Mesenchymal stem cell (in vitro differentiated cells and primary cell): Measurements from ENCODE around the gene TNRC6A.

ENCODE experiments used
- DNase-seq: peaks from one replicate; pipeline ENCODE4 v3.0.0-alpha.2; 2013
- H2AFZ ChIP-seq: one replicate; pipeline ENCODE4 v1.6.1; 2013; ENCODE audit warnings: low read depth, mild to moderate bottlenecking, control low read depth, inconsistent platforms, low read length, moderate library complexity
- H2AK5ac ChIP-seq: 2 replicates; pipeline ENCODE4 v1.6.1; 2013; ENCODE audit warnings: low read length, moderate library complexity, mild to moderate bottlenecking, inconsistent platforms; ENCODE audit not compliant: severe bottlenecking
- H2BK120ac ChIP-seq: one replicate; pipeline ENCODE4 v1.6.1; 2013; ENCODE audit warnings: low read depth, mild to moderate bottlenecking, inconsistent platforms, low read length, moderate library complexity
- H2BK12ac ChIP-seq, 2 experiments: one replicate each; pipeline ENCODE4 v1.6.1; 2013; ENCODE audit warnings: inconsistent platforms in 2 of 2, low read length in 2 of 2, mild to moderate bottlenecking in 2 of 2, moderate library complexity in 2 of 2, control low read depth in 1 of 2
- H2BK15ac ChIP-seq: one replicate; pipeline ENCODE4 v1.6.1; 2013; ENCODE audit warnings: mild to moderate bottlenecking, low read depth, inconsistent platforms; ENCODE audit not compliant: poor library complexity, severe bottlenecking
- H2BK5ac ChIP-seq: 2 replicates; pipeline ENCODE4 v1.6.1; 2013; ENCODE audit warnings: low read depth, mild to moderate bottlenecking, low read length, control low read depth, inconsistent platforms; ENCODE audit not compliant: poor library complexity, severe bottlenecking
- H3K14ac ChIP-seq, 2 experiments: one replicate each; pipeline ENCODE4 v1.6.1; 2013; ENCODE audit warnings: inconsistent platforms in 2 of 2, low read length in 2 of 2, control low read depth in 1 of 2, mild to moderate bottlenecking in 1 of 2, moderate library complexity in 1 of 2
- H3K18ac ChIP-seq, 2 experiments: one replicate each; pipeline ENCODE4 v1.6.1; 2013; ENCODE audit warnings: inconsistent platforms in 2 of 2, low read length in 2 of 2, control low read depth in 1 of 2, low read depth in 1 of 2, mild to moderate bottlenecking in 1 of 2
- H3K23ac ChIP-seq, 2 experiments: one replicate each; pipeline ENCODE4 v1.6.1; 2013; ENCODE audit warnings: inconsistent platforms in 2 of 2, low read length in 2 of 2, mild to moderate bottlenecking in 2 of 2, moderate library complexity in 2 of 2, control low read depth in 1 of 2
- H3K27ac ChIP-seq: 2 replicates; pipeline ENCODE4 v1.5.1; 2013; ENCODE audit warnings: mild to moderate bottlenecking, moderate library complexity, low read length, control low read depth, inconsistent platforms; ENCODE audit not compliant: poor library complexity, severe bottlenecking
- H3K27me3 ChIP-seq, 2 experiments: 2 replicates each; pipeline versions ENCODE4 v1.6.1 to v1.7.0; 2013; ENCODE audit warnings: low read length in 2 of 2, mild to moderate bottlenecking in 2 of 2, moderate library complexity in 2 of 2, control low read depth in 1 of 2, inconsistent platforms in 1 of 2; ENCODE audit not compliant: control insufficient read depth in 1 of 2, insufficient read depth in 1 of 2
- H3K36me3 ChIP-seq, 2 experiments: 2 replicates each; pipeline versions ENCODE4 v1.6.1 to v1.7.0; 2013; ENCODE audit warnings: low read length in 2 of 2, control low read depth in 1 of 2, inconsistent platforms in 1 of 2, low read depth in 1 of 2, mild to moderate bottlenecking in 1 of 2; ENCODE audit not compliant: insufficient read depth in 2 of 2, control insufficient read depth in 1 of 2
- H3K4ac ChIP-seq, 2 experiments: one replicate each; pipeline ENCODE4 v1.6.1; 2013; ENCODE audit warnings: inconsistent platforms in 2 of 2, low read length in 2 of 2, mild to moderate bottlenecking in 2 of 2, moderate library complexity in 2 of 2, control low read depth in 1 of 2, low read depth in 1 of 2
- H3K4me1 ChIP-seq: 2 replicates; pipeline ENCODE4 v1.6.1; 2013; ENCODE audit warnings: low read depth, low read length, control low read depth; ENCODE audit not compliant: control insufficient read depth, insufficient read depth
- H3K4me2 ChIP-seq: 2 replicates; pipeline ENCODE4 v1.6.1; 2013; ENCODE audit warnings: low read length, mild to moderate bottlenecking, inconsistent platforms; ENCODE audit not compliant: poor library complexity, severe bottlenecking
- H3K4me3 ChIP-seq, 2 experiments: 2 replicates each; pipeline versions ENCODE4 v1.5.1 to v1.7.0; 2013; ENCODE audit warnings: low read length in 2 of 2, mild to moderate bottlenecking in 2 of 2, control low read depth in 1 of 2, low read depth in 1 of 2; ENCODE audit not compliant: insufficient read depth in 1 of 2
- H3K79me1 ChIP-seq: replicated peaks from 2 replicates; pipeline ENCODE4 v1.6.1; 2013; ENCODE audit warnings: mild to moderate bottlenecking, control low read depth, low read length, inconsistent platforms; ENCODE audit not compliant: poor library complexity, severe bottlenecking
- H3K9ac ChIP-seq: 2 replicates; pipeline ENCODE4 v1.7.0; 2013; ENCODE audit warnings: mild to moderate bottlenecking, low read length, moderate library complexity
- H3K9me3 ChIP-seq: 2 replicates; pipeline ENCODE4 v1.7.0; 2013; ENCODE audit warnings: mild to moderate bottlenecking, low read length; ENCODE audit not compliant: control insufficient read depth
- H4K8ac ChIP-seq: one replicate; pipeline ENCODE4 v1.6.1; 2013; ENCODE audit warnings: inconsistent platforms, mild to moderate bottlenecking, low read length, moderate library complexity
- H4K91ac ChIP-seq: one replicate; pipeline ENCODE4 v1.6.1; 2013; ENCODE audit warnings: mild to moderate bottlenecking, low read length, inconsistent platforms
- WGBS: methylation state at CpG from one replicate; pipeline ENCODE4 v1.1.7; 2013; ENCODE audit warnings: mixed read lengths; 5-methylcytosine and 5-hydroxymethylcytosine counted together

Gene TNRC6A

GRCh38 chr16:24848065-24848464 is 118.6 kb downstream of the TNRC6A start:
- 35% methylated on average over 4 of the region's 5 CpGs for WGBS
- H3K9ac ChIP-seq = no peak overlapping the region
- H2AK5ac ChIP-seq = no peak overlapping the region
- H3K4me1 ChIP-seq = peaks cover 15% of the 10 kb centered on the region
- no peak overlapping the region for H2BK120ac ChIP-seq
- H3K14ac ChIP-seq = no peak overlapping the region
- H3K4me2 ChIP-seq = no peak overlapping the region
- DNase-seq = peak; percentile 46
- no peak overlapping the region for H2BK12ac ChIP-seq
- no peak overlapping the region for H3K4me3 ChIP-seq
- no peak overlapping the region for H4K8ac ChIP-seq
- no peak overlapping the region for H3K4ac ChIP-seq
- H2BK15ac ChIP-seq = no peak overlapping the region
- no peaks in the 10 kb centered on the region for H3K36me3 ChIP-seq
- no peak overlapping the region for H2BK5ac ChIP-seq
- no peak overlapping the region for H2AFZ ChIP-seq
- H3K23ac ChIP-seq = no peak overlapping the region
- no peaks in the 10 kb centered on the region for H3K79me1 ChIP-seq
- H3K18ac ChIP-seq = no peak overlapping the region
- H4K91ac ChIP-seq = no peak overlapping the region
- H3K9me3 ChIP-seq = no peaks in the 10 kb centered on the region
- no peaks in the 10 kb centered on the region for H3K27me3 ChIP-seq
- H3K27ac ChIP-seq = peak overlapping the region; percentile 12

- Histone ChIP-seq H2BK12ac (no peak overlapping the region), H3K27ac (no peak overlapping the region), H2BK5ac (no peak overlapping the region), H3K9me3 (no peaks in the 10 kb centered on the region), H4K91ac (no peak overlapping the region), H2AK5ac (no peak overlapping the region), H3K23ac (no peak overlapping the region), H3K4me1 (peaks cover 17% of the 10 kb centered on the region), H3K4me2 (no peak overlapping the region), H3K18ac (no peak overlapping the region), H3K27me3 (no peaks in the 10 kb centered on the region), H2AFZ (no peak overlapping the region), H3K79me1 (no peaks in the 10 kb centered on the region), H2BK120ac (no peak overlapping the region), H3K14ac (no peak overlapping the region), H2BK15ac (no peak overlapping the region), H3K36me3 (no peaks in the 10 kb centered on the region), H3K4ac (no peak overlapping the region), H3K9ac (no peak overlapping the region), H3K4me3 (no peak overlapping the region), H4K8ac (no peak overlapping the region)
- 96% methylated on average over 3 of the region's 5 CpGs for WGBS
- DNase-seq = no peak
Measured at GRCh38 chr16:24849641-24850040, 120.2 kb downstream of the TNRC6A start.

- peaks cover 17% of the 10 kb centered on the region for H3K4me1 ChIP-seq
- DNase-seq = peak; percentile 52
- no peak overlapping the region for H4K8ac ChIP-seq
- H2AK5ac ChIP-seq = no peak overlapping the region
- H3K27ac ChIP-seq = no peak overlapping the region
- H3K14ac ChIP-seq = peak overlapping the region in 1 of 2 experiments; percentile 5
- no peaks in the 10 kb centered on the region for H3K9me3 ChIP-seq
- no peak overlapping the region for H2BK120ac ChIP-seq
- 75% methylated on average over 9 of the region's 9 CpGs for WGBS
- no peaks in the 10 kb centered on the region for H3K27me3 ChIP-seq
- H3K4me3 ChIP-seq = no peak overlapping the region
- no peaks in the 10 kb centered on the region for H3K36me3 ChIP-seq
- no peak overlapping the region for H2BK12ac ChIP-seq
- H2AFZ ChIP-seq = no peak overlapping the region
- H2BK5ac ChIP-seq = no peak overlapping the region
- no peak overlapping the region for H3K18ac ChIP-seq
- H3K4me2 ChIP-seq = no peak overlapping the region
- no peak overlapping the region for H2BK15ac ChIP-seq
- H3K9ac ChIP-seq = no peak overlapping the region
- H4K91ac ChIP-seq = no peak overlapping the region
- H3K4ac ChIP-seq = no peak overlapping the region
- H3K23ac ChIP-seq = no peak overlapping the region
- H3K79me1 ChIP-seq = no peaks in the 10 kb centered on the region
Measured at GRCh38 chr16:24850289-24850938, 121.0 kb downstream of the TNRC6A start.

- Histone ChIP-seq H3K4me2 (no peak overlapping the region), H3K4me1 (peaks cover 17% of the 10 kb centered on the region), H3K4ac (no peak overlapping the region), H2BK120ac (no peak overlapping the region), H4K91ac (no peak overlapping the region), H3K27ac (no peak overlapping the region), H2AK5ac (no peak overlapping the region), H3K36me3 (no peaks in the 10 kb centered on the region), H3K9ac (no peak overlapping the region), H4K8ac (no peak overlapping the region), H2BK15ac (no peak overlapping the region), H3K4me3 (no peak overlapping the region), H3K9me3 (no peaks in the 10 kb centered on the region), H2BK5ac (no peak overlapping the region), H3K18ac (no peak overlapping the region), H2AFZ (no peak overlapping the region), H2BK12ac (no peak overlapping the region), H3K79me1 (no peaks in the 10 kb centered on the region), H3K14ac (no peak overlapping the region), H3K23ac (no peak overlapping the region), H3K27me3 (no peaks in the 10 kb centered on the region)
- WGBS = 63% methylated on average over 3 of the region's 8 CpGs
- peak; percentile 39 for DNase-seq
Measured at GRCh38 chr16:24851700-24852099, 122.2 kb downstream of the TNRC6A start.
